ENCODE measurements around the gene AAK1.
"Not testable (repeated sequence)": the region's sequence is repeated elsewhere in the genome, so short reads cannot be mapped to it uniquely, and the experiment has no call there.

Gene AAK1

DNA sequence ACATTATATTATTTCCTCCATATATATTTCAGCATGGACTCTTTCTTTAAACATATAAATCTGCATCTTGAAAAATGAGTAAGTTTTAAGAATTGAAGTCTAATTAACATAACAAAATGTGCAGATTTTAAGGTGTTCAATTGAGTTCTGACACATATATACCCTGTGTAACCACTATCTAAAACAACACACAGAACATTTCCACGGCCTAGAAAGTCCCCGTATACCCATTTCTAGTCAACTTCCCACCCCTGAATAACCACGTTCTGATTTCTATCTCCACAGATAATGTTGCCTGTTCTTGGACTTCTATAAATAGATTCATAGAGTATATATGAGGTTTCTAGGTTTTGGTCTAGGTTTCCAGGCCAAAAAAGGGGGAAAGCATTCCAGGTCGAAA is 87.5 kb downstream of the AAK1 start:
- POLR2A ChIA-PET = no interaction called here
- CTCF ChIA-PET = interaction anchor here (0.9 to 3.1 kb wide), 3 partner anchors 10 to 17 kb away, joined by 3 to 33 read pairs (median 3); no protein-coding TSS in a partner anchor
- TF ChIP-seq, protein P1, sequence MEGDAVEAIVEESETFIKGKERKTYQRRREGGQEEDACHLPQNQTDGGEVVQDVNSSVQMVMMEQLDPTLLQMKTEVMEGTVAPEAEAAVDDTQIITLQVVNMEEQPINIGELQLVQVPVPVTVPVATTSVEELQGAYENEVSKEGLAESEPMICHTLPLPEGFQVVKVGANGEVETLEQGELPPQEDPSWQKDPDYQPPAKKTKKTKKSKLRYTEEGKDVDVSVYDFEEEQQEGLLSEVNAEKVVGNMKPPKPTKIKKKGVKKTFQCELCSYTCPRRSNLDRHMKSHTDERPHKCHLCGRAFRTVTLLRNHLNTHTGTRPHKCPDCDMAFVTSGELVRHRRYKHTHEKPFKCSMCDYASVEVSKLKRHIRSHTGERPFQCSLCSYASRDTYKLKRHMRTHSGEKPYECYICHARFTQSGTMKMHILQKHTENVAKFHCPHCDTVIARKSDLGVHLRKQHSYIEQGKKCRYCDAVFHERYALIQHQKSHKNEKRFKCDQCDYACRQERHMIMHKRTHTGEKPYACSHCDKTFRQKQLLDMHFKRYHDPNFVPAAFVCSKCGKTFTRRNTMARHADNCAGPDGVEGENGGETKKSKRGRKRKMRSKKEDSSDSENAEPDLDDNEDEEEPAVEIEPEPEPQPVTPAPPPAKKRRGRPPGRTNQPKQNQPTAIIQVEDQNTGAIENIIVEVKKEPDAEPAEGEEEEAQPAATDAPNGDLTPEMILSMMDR (IDR thresholded peaks at IDR 0.05; ENCODE audit: control extremely low read depth, extremely low read depth, low read depth, missing control alignments) = no peak

GRCh38 chr2:69554981-69555380 is 88.6 kb downstream of the AAK1 start:
- POLR2A ChIA-PET = interaction anchor here (0.6 kb wide), 1 partner anchor 170 kb away, joined by 6 read pairs; no protein-coding TSS in a partner anchor
- peak; percentile 22 for DNase-seq (ENCODE audit: extremely low spot score)
- CTCF ChIA-PET = interaction anchor here (0.5 to 6.3 kb wide), 8 partner anchors 10 to 170 kb away, joined by 3 to 71 read pairs (median 3); no protein-coding TSS in a partner anchor
- TF ChIP-seq, protein P1 (IDR thresholded peaks at IDR 0.05; ENCODE audit: control extremely low read depth, extremely low read depth, low read depth, missing control alignments) = no peak

More for the DNA sequence above, 87.5 kb downstream of the AAK1 start:
- DNase-seq (ENCODE audit: extremely low spot score) = no peak

GRCh38 chr2:69554568-69554967 is 89.0 kb downstream of the AAK1 start:
- ChIA-PET CTCF (interaction anchor here (0.5 to 6.3 kb wide), 8 partner anchors 10 to 170 kb away, joined by 3 to 71 read pairs (median 3); no protein-coding TSS in a partner anchor), POLR2A (no interaction called here)
- TF ChIP-seq, protein P1 (IDR thresholded peaks at IDR 0.05; ENCODE audit: control extremely low read depth, extremely low read depth, low read depth, missing control alignments) = no peak
- no peak for DNase-seq (ENCODE audit: extremely low spot score)

GRCh38 chr2:69553991-69554390 is 89.5 kb downstream of the AAK1 start:
- no peak for DNase-seq (ENCODE audit: extremely low spot score)
- ChIA-PET CTCF (interaction anchor here (1.2 to 6.3 kb wide), 2 partner anchors 11 to 171 kb away, joined by 7 to 71 read pairs; no protein-coding TSS in a partner anchor), POLR2A (no interaction called here)
- TF ChIP-seq, protein P1 (IDR thresholded peaks at IDR 0.05; ENCODE audit: control extremely low read depth, extremely low read depth, low read depth, missing control alignments) = no peak

- CTCF ChIA-PET = interaction anchor here (0.9 to 6.3 kb wide), 3 partner anchors 14 to 174 kb away, joined by 3 to 71 read pairs (median 4); no protein-coding TSS in a partner anchor
- DNase-seq (ENCODE audit: extremely low spot score); POLR2A ChIA-PET: not testable (repeated sequence)
Observed at GRCh38 chr2:69550511-69550910, 93.0 kb downstream of the AAK1 start.

DNA sequence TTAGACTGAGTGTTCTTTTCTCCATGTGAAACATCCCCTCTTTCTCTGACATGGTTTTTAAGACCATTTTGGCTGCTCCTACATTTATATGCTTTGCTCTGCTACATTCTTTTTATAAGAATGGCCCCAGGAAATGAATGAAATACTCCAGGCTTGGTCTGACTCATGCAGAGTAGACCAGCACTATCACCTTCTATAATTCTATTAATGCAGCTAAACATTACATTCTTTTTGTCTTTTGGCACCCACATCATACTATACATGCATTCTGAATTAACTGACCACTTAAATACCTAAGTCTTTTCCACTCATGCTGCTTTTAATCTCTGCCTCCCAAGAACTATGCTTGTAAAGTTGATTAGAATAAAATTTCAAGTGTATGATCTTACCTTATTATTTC is 94.1 kb downstream of the AAK1 start:
- CTCF ChIA-PET = interaction anchor here (1.2 to 6.3 kb wide), 2 partner anchors 15 to 176 kb away, joined by 4 to 71 read pairs; no protein-coding TSS in a partner anchor
- POLR2A ChIA-PET = no interaction called here
- DNase-seq (ENCODE audit: extremely low spot score) = no peak
- TF ChIP-seq, protein P1 (IDR thresholded peaks at IDR 0.05; ENCODE audit: control extremely low read depth, extremely low read depth, low read depth, missing control alignments) = no peak

GRCh38 chr2:69547984-69548715 is 95.4 kb downstream of the AAK1 start:
- POLR2A ChIA-PET = no interaction called here
- TF ChIP-seq, protein P1 (IDR thresholded peaks at IDR 0.05; ENCODE audit: control extremely low read depth, extremely low read depth, low read depth, missing control alignments) = no peak
- no peak for DNase-seq (ENCODE audit: extremely low spot score)
- CTCF ChIA-PET = interaction anchor here (1.8 to 2.1 kb wide), 2 partner anchors 12 to 18 kb away, joined by 8 to 9 read pairs; no protein-coding TSS in a partner anchor
